WTC11 (cell line): ENCODE results near the gene CDC5L. TPM values are rescaled to one million over a fixed set of nuclear protein-coding genes. Genes with fewer than 3 reads are reported as not detected.

Source experiments
- ATAC-seq: fragments of 200-7000 bp; cut with Tn5 transposase; 2 replicates; pipeline ENCODE4 v1.10.0; 2021; ENCODE audit warnings: mild to moderate bottlenecking, moderate library complexity
- CTCF ChIA-PET: fragments of 300-600 bp; sonication (Branson Sonifier 250); formaldehyde crosslinking; loops from one replicate; lab custom pipeline; 2021; ENCODE audit warnings: antibody characterized with exemption; lab: Charles Lee
- POLR2A ChIA-PET: fragments of 350-600 bp; sonication (Branson Sonifier 250); formaldehyde crosslinking; loops from one replicate; lab custom pipeline; 2021; ENCODE audit warnings: antibody characterized with exemption; lab: Charles Lee
- DNase-seq: peaks from one replicate; pipeline ENCODE4 v3.0.0; 2021; ENCODE audit warnings: low spot score
- H3K27ac Mint-ChIP-seq: 2 replicates; pipeline ENCODE4 v1.8.0; 2021; ENCODE audit warnings: mixed read lengths
- H3K27me3 Mint-ChIP-seq: 2 replicates; pipeline ENCODE4 v1.8.0; 2021; ENCODE audit warnings: low read depth, mild to moderate bottlenecking, moderate library complexity, mixed read lengths
- H3K36me3 Mint-ChIP-seq: 2 replicates; pipeline ENCODE4 v1.8.0; 2021; ENCODE audit warnings: mixed read lengths
- H3K4me1 Mint-ChIP-seq: 2 replicates; pipeline ENCODE4 v1.8.0; 2022; ENCODE audit warnings: mixed read lengths
- H3K4me3 Mint-ChIP-seq: 2 replicates; pipeline ENCODE4 v1.8.0; 2021; ENCODE audit warnings: mild to moderate bottlenecking, moderate library complexity, mixed read lengths
- H3K9me3 Mint-ChIP-seq: 2 replicates; pipeline ENCODE4 v1.8.0; 2021; ENCODE audit warnings: mixed read lengths
- ESRRA ChIP-seq: sonication (generic); formaldehyde crosslinking; IDR thresholded peaks from 2 replicates; pipeline ENCODE4 v1.8.1; 2022; ENCODE audit warnings: mild to moderate bottlenecking, missing genetic modification reagents, borderline replicate concordance
- JUN ChIP-seq: sonication (generic); formaldehyde crosslinking; IDR thresholded peaks from 2 replicates; pipeline ENCODE4 v1.8.0; 2023; ENCODE audit warnings: mild to moderate bottlenecking, missing genetic modification reagents
- KAT7 ChIP-seq: sonication (generic); formaldehyde crosslinking; IDR thresholded peaks from 2 replicates; pipeline ENCODE4 v1.8.1; 2023; ENCODE audit warnings: missing genetic modification reagents, mild to moderate bottlenecking, borderline replicate concordance
- SOX15 ChIP-seq: fragments of 250-450 bp; sonication (Bioruptor Pico); IDR thresholded peaks from 2 replicates; pipeline ENCODE4 v1.9.0; 2021; ENCODE audit warnings: mild to moderate bottlenecking
- TCF7 ChIP-seq: sonication (generic); formaldehyde crosslinking; IDR thresholded peaks from 2 replicates; pipeline ENCODE4 v1.8.0; 2022; ENCODE audit warnings: mild to moderate bottlenecking, low read depth, missing genetic modification reagents, moderate library complexity
- ZNF219 ChIP-seq: sonication (generic); formaldehyde crosslinking; IDR thresholded peaks from 2 replicates; pipeline ENCODE4 v1.8.0; 2023; ENCODE audit warnings: missing genetic modification reagents, mild to moderate bottlenecking, borderline replicate concordance
- ZNF232 ChIP-seq: sonication (generic); formaldehyde crosslinking; IDR thresholded peaks from 2 replicates; pipeline ENCODE4 v1.8.0; 2022; ENCODE audit warnings: mild to moderate bottlenecking, missing genetic modification reagents
- ZNF263 ChIP-seq: sonication (generic); formaldehyde crosslinking; IDR thresholded peaks from 2 replicates; pipeline ENCODE4 v1.8.1; 2022; ENCODE audit warnings: low read depth, mild to moderate bottlenecking, moderate library complexity, missing genetic modification reagents
- ZNF396 ChIP-seq: fragments of 250-450 bp; sonication (Bioruptor Pico); IDR thresholded peaks from 2 replicates; pipeline ENCODE4 v1.8.0; 2021; ENCODE audit warnings: mild to moderate bottlenecking, moderate library complexity, borderline replicate concordance
- ZNF416 ChIP-seq: fragments of 250-450 bp; sonication (Bioruptor Pico); IDR thresholded peaks from 2 replicates; pipeline ENCODE4 v1.9.0; 2021; ENCODE audit warnings: mild to moderate bottlenecking, inconsistent platforms
- total RNA-seq: library from RNA; stranded (reverse); gene quantifications from 3 replicates; pipeline ENCODE4 v1.2.3, GENCODE V29; 2021
- TF ChIP-seq, protein P1 (sequence below): sonication (generic); formaldehyde crosslinking; IDR thresholded peaks from 2 replicates; pipeline ENCODE4 v1.8.1; 2022; ENCODE audit warnings: low read depth, mild to moderate bottlenecking, moderate library complexity, missing genetic modification reagents, borderline replicate concordance
- TF ChIP-seq, protein P2 (sequence below): sonication (generic); formaldehyde crosslinking; IDR thresholded peaks from 2 replicates; pipeline ENCODE4 v1.8.0; 2022; ENCODE audit warnings: mild to moderate bottlenecking, missing genetic modification reagents
- TF ChIP-seq, protein P3 (sequence below): sonication (generic); formaldehyde crosslinking; IDR thresholded peaks from 2 replicates; pipeline ENCODE4 v1.8.1; 2023; ENCODE audit warnings: mild to moderate bottlenecking, missing genetic modification reagents, moderate library complexity
- TF ChIP-seq, protein P4 (sequence below): sonication (generic); formaldehyde crosslinking; IDR thresholded peaks from 2 replicates; pipeline ENCODE4 v1.8.0; 2023; ENCODE audit warnings: missing genetic modification reagents, mild to moderate bottlenecking, borderline replicate concordance
- TF ChIP-seq, protein P5 (sequence below): fragments of 250-450 bp; sonication (Bioruptor Pico); IDR thresholded peaks from 2 replicates; pipeline ENCODE4 v1.8.0; 2021; ENCODE audit warnings: mild to moderate bottlenecking
- TF ChIP-seq, protein P6 (sequence below): sonication (generic); formaldehyde crosslinking; IDR thresholded peaks from 2 replicates; pipeline ENCODE4 v1.8.0; 2023; ENCODE audit warnings: mild to moderate bottlenecking, missing genetic modification reagents

CDC5L gene
- total RNA-seq, 1 experiment from 2014 or later, result 23.5 TPM

DNA sequence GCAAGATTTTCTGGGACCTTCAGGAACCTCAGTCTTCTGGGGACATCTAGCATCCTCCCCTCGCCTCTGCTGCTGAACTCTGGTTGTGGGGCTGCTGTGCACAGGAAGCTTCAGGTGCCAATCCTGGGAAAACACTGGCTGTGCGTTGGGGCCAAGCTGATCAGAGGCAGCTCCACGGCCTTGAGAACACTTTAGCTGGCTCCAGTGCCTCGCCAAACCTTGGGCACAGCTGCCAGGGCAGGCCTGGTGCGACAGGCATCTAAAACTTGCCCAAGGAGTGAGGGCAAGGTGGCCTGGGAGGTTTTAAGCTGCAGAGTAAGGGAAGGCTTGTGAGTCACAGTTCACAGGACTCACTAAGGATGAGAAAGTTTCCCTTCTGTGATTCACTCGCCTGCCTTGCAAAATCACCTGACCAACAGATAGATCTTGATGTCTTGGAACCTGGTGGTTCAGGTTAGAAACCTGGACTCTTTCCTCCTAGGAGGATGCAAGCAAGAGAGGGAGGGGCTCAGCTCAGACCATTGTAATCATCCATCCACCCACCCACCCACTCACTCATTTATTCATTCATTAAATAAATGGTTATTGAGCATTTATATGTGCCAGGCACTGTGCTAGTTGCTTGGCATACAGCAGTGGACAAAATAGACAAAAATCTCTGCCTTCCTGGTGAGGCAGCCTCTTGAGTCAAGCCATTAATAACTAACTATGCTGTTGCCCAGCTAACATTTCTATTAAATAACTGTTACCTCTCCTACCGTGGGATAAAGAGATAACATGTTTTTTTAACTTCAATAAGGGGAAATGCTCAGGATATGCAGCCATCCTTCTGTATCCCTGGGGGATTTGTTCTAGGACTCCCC, 47.5 kb upstream of the CDC5L start:
- Mint-ChIP-seq H3K27ac (no peak overlapping the region), H3K4me3 (no peak overlapping the region), H3K36me3 (no peaks in the 10 kb centered on the region), H3K27me3 (peaks cover 23% of the 10 kb centered on the region), H3K4me1 (peaks cover 28% of the 10 kb centered on the region), H3K9me3 (no peaks in the 10 kb centered on the region)
- ChIA-PET POLR2A (no interaction called here), CTCF (interaction anchor here (0.9 to 5.0 kb wide), 5 partner anchors 27 to 168 kb away, joined by 3 to 67 read pairs (median 3); partner anchors contain the start of genes AARS2, SLC35B2 and TMEM151B)
- TF ChIP-seq ZNF263 (CRISPR knock-in tag), result no peak
- TF ChIP-seq, protein P1, sequence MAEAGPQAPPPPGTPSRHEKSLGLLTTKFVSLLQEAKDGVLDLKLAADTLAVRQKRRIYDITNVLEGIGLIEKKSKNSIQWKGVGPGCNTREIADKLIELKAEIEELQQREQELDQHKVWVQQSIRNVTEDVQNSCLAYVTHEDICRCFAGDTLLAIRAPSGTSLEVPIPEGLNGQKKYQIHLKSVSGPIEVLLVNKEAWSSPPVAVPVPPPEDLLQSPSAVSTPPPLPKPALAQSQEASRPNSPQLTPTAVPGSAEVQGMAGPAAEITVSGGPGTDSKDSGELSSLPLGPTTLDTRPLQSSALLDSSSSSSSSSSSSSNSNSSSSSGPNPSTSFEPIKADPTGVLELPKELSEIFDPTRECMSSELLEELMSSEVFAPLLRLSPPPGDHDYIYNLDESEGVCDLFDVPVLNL, result no peak
- TF ChIP-seq TCF7 (CRISPR knock-in tag), result no peak
- no peak for TF ChIP-seq ZNF396 (CRISPR knock-in tag)
- TF ChIP-seq JUN, result no peak
- TF ChIP-seq, protein P2, sequence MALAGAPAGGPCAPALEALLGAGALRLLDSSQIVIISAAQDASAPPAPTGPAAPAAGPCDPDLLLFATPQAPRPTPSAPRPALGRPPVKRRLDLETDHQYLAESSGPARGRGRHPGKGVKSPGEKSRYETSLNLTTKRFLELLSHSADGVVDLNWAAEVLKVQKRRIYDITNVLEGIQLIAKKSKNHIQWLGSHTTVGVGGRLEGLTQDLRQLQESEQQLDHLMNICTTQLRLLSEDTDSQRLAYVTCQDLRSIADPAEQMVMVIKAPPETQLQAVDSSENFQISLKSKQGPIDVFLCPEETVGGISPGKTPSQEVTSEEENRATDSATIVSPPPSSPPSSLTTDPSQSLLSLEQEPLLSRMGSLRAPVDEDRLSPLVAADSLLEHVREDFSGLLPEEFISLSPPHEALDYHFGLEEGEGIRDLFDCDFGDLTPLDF (CRISPR knock-in tag), result no peak
- TF ChIP-seq, protein P3, sequence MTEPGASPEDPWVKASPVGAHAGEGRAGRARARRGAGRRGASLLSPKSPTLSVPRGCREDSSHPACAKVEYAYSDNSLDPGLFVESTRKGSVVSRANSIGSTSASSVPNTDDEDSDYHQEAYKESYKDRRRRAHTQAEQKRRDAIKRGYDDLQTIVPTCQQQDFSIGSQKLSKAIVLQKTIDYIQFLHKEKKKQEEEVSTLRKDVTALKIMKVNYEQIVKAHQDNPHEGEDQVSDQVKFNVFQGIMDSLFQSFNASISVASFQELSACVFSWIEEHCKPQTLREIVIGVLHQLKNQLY (CRISPR knock-in tag), result no peak
- no peak for TF ChIP-seq ESRRA (CRISPR knock-in tag)
- TF ChIP-seq, protein P4, sequence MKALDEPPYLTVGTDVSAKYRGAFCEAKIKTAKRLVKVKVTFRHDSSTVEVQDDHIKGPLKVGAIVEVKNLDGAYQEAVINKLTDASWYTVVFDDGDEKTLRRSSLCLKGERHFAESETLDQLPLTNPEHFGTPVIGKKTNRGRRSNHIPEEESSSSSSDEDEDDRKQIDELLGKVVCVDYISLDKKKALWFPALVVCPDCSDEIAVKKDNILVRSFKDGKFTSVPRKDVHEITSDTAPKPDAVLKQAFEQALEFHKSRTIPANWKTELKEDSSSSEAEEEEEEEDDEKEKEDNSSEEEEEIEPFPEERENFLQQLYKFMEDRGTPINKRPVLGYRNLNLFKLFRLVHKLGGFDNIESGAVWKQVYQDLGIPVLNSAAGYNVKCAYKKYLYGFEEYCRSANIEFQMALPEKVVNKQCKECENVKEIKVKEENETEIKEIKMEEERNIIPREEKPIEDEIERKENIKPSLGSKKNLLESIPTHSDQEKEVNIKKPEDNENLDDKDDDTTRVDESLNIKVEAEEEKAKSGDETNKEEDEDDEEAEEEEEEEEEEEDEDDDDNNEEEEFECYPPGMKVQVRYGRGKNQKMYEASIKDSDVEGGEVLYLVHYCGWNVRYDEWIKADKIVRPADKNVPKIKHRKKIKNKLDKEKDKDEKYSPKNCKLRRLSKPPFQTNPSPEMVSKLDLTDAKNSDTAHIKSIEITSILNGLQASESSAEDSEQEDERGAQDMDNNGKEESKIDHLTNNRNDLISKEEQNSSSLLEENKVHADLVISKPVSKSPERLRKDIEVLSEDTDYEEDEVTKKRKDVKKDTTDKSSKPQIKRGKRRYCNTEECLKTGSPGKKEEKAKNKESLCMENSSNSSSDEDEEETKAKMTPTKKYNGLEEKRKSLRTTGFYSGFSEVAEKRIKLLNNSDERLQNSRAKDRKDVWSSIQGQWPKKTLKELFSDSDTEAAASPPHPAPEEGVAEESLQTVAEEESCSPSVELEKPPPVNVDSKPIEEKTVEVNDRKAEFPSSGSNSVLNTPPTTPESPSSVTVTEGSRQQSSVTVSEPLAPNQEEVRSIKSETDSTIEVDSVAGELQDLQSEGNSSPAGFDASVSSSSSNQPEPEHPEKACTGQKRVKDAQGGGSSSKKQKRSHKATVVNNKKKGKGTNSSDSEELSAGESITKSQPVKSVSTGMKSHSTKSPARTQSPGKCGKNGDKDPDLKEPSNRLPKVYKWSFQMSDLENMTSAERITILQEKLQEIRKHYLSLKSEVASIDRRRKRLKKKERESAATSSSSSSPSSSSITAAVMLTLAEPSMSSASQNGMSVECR (CRISPR knock-in tag), result no peak
- TF ChIP-seq ZNF219 (CRISPR knock-in tag), result no peak
- TF ChIP-seq KAT7, result no peak
- TF ChIP-seq, protein P5, sequence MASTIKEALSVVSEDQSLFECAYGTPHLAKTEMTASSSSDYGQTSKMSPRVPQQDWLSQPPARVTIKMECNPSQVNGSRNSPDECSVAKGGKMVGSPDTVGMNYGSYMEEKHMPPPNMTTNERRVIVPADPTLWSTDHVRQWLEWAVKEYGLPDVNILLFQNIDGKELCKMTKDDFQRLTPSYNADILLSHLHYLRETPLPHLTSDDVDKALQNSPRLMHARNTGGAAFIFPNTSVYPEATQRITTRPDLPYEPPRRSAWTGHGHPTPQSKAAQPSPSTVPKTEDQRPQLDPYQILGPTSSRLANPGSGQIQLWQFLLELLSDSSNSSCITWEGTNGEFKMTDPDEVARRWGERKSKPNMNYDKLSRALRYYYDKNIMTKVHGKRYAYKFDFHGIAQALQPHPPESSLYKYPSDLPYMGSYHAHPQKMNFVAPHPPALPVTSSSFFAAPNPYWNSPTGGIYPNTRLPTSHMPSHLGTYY (CRISPR knock-in tag), result no peak
- TF ChIP-seq, protein P6, sequence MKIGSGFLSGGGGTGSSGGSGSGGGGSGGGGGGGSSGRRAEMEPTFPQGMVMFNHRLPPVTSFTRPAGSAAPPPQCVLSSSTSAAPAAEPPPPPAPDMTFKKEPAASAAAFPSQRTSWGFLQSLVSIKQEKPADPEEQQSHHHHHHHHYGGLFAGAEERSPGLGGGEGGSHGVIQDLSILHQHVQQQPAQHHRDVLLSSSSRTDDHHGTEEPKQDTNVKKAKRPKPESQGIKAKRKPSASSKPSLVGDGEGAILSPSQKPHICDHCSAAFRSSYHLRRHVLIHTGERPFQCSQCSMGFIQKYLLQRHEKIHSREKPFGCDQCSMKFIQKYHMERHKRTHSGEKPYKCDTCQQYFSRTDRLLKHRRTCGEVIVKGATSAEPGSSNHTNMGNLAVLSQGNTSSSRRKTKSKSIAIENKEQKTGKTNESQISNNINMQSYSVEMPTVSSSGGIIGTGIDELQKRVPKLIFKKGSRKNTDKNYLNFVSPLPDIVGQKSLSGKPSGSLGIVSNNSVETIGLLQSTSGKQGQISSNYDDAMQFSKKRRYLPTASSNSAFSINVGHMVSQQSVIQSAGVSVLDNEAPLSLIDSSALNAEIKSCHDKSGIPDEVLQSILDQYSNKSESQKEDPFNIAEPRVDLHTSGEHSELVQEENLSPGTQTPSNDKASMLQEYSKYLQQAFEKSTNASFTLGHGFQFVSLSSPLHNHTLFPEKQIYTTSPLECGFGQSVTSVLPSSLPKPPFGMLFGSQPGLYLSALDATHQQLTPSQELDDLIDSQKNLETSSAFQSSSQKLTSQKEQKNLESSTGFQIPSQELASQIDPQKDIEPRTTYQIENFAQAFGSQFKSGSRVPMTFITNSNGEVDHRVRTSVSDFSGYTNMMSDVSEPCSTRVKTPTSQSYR (CRISPR knock-in tag), result no peak
- TF ChIP-seq ZNF416, result no peak
- TF ChIP-seq SOX15 (CRISPR knock-in tag), result no peak
- no peak for TF ChIP-seq ZNF232
- DNase-seq (no peak), ATAC-seq (no peak)
